Endothelial cell of umbilical vein (primary cell): Measurements from ENCODE around the gene THSD7A. TPM values are rescaled to one million over a fixed set of nuclear protein-coding genes. Genes with fewer than 3 reads are reported as not detected.

ENCODE experiments used
- BruUV-seq: library from RNA; stranded (reverse); fragments of 400-500 nt; replicated peaks from 2 replicates; lab custom pipeline; 2021; lab: Mats Ljungman, UMichigan
- CTCF ChIA-PET: fragments of 300-600, 350-600 bp; sonication (Branson Sonifier 250); formaldehyde crosslinking; loops from one replicate; lab custom pipeline; 2021; ENCODE audit warnings: antibody characterized with exemption, inconsistent platforms; lab: Charles Lee
- POLR2A ChIA-PET: fragments of 300-600, 350-600 bp; sonication (Branson Sonifier 250); formaldehyde crosslinking; loops from one replicate; lab custom pipeline; 2021; ENCODE audit warnings: antibody characterized with exemption, inconsistent platforms; lab: Charles Lee
- DNase-seq: peaks from one replicate; pipeline ENCODE4 v3.0.0-alpha.2; 2011; ENCODE audit warnings: low read depth, low spot score
- FAIRE-seq: peaks from 2 replicates; lab custom pipeline; 2011; peaks lifted over from hg19 to GRCh38; lab: Jason Lieb, UNC
- H2AFZ ChIP-seq: 2 replicates; pipeline ENCODE4 v1.6.0; 2012; ENCODE audit warnings: low read depth, low read length, control low read depth, inconsistent platforms
- H3K27ac ChIP-seq: 2 replicates; pipeline ENCODE4 v1.5.1; 2011; ENCODE audit warnings: low read depth, mild to moderate bottlenecking, control low read depth, low read length, moderate library complexity; ENCODE audit not compliant: insufficient read depth
- H3K27me3 ChIP-seq, 2 experiments: 2 replicates each; pipeline versions ENCODE4 v1.6.0 to v1.6.1; 2011; ENCODE audit warnings: low read length in 2 of 2, mixed read lengths in 1 of 2; ENCODE audit not compliant: control insufficient read depth in 2 of 2, insufficient read depth in 2 of 2
- H3K36me3 ChIP-seq, 2 experiments: 2 replicates in 1 of 2; 3 replicates in 1 of 2; pipeline ENCODE4 v1.5.1; 2011; ENCODE audit warnings: low read length in 2 of 2, mild to moderate bottlenecking in 1 of 2, moderate library complexity in 1 of 2; ENCODE audit not compliant: control insufficient read depth in 2 of 2, insufficient read depth in 2 of 2; ENCODE audit errors: extremely low read depth in 1 of 2
- H3K4me1 ChIP-seq: 3 replicates; pipeline ENCODE4 v1.5.1; 2011; ENCODE audit warnings: mild to moderate bottlenecking, low read length; ENCODE audit not compliant: control insufficient read depth, insufficient read depth; ENCODE audit errors: extremely low read depth
- H3K4me2 ChIP-seq: 2 replicates; pipeline ENCODE4 v1.6.1; 2011; ENCODE audit warnings: low read length, control low read depth, mixed read lengths; ENCODE audit not compliant: insufficient read depth
- H3K4me3 ChIP-seq, 3 experiments: fragments of 200-600 bp in 1 of 3; sonication (generic), shearing (Covaris generic) in 1 of 3; replicated peaks in 1 of 3; 2 replicates each; pipeline ENCODE4 v1.5.1; 2011 to 2016; ENCODE audit warnings: control low read depth in 3 of 3, low read length in 3 of 3, mild to moderate bottlenecking in 2 of 3, inconsistent platforms in 1 of 3, low read depth in 1 of 3, moderate library complexity in 1 of 3; ENCODE audit not compliant: insufficient read depth in 1 of 3
- H3K79me2 ChIP-seq: 2 replicates; pipeline ENCODE4 v1.6.0; 2012; ENCODE audit warnings: low read length, inconsistent platforms; ENCODE audit not compliant: control insufficient read depth, insufficient read depth
- H3K9ac ChIP-seq: replicated peaks from 2 replicates; pipeline ENCODE3; 2011; ENCODE audit warnings: low read length, control low read depth; ENCODE audit not compliant: insufficient read depth; ENCODE audit errors: extremely low read depth
- H3K9me1 ChIP-seq: replicated peaks from 3 replicates; pipeline ENCODE4 v1.6.0; 2011; ENCODE audit warnings: mild to moderate bottlenecking, low read length; ENCODE audit not compliant: control insufficient read depth, insufficient read depth; ENCODE audit errors: extremely low read depth
- H3K9me3 ChIP-seq: replicated peaks from 2 replicates; pipeline ENCODE4 v1.5.1; 2012; ENCODE audit warnings: low read length, inconsistent platforms; ENCODE audit not compliant: control insufficient read depth, insufficient read depth
- H4K20me1 ChIP-seq: replicated peaks from 2 replicates; pipeline ENCODE3; 2011; ENCODE audit warnings: mild to moderate bottlenecking, low read length; ENCODE audit not compliant: control insufficient read depth, insufficient read depth; ENCODE audit errors: extremely low read depth
- CTCF ChIP-seq, 2 donors: IDR thresholded peaks; 1 replicate in 1 of 2; 2 replicates in 1 of 2; pipeline ENCODE4 v1.5.1; 2011; ENCODE audit warnings: low read length in 2 of 2, mild to moderate bottlenecking in 2 of 2, moderate library complexity in 2 of 2, control low read depth in 1 of 2, inconsistent platforms in 1 of 2, low read depth in 1 of 2; ENCODE audit not compliant: insufficient read depth in 1 of 2; ENCODE audit errors: extremely low read depth in 1 of 2
- EZH2 ChIP-seq: IDR thresholded peaks from 2 replicates; pipeline ENCODE4 v1.6.1; 2012; ENCODE audit warnings: borderline replicate concordance, low read depth, mild to moderate bottlenecking, moderate library complexity, low read length, inconsistent platforms; ENCODE audit not compliant: severe bottlenecking
- FOS ChIP-seq: IDR thresholded peaks from 2 replicates; pipeline ENCODE4 v1.6.1; 2011; ENCODE audit warnings: mild to moderate bottlenecking, low read length, moderate library complexity, borderline replicate concordance; ENCODE audit not compliant: insufficient read depth
- GATA2 ChIP-seq: IDR thresholded peaks from 2 replicates; pipeline ENCODE4 v1.7.0; 2011; ENCODE audit warnings: low read depth, mild to moderate bottlenecking, moderate library complexity, mixed read lengths, low read length; ENCODE audit not compliant: insufficient read length, insufficient read depth
- JUN ChIP-seq: IDR thresholded peaks from 2 replicates; pipeline ENCODE4 v1.6.1; 2011; ENCODE audit warnings: borderline replicate concordance, low read depth; ENCODE audit not compliant: insufficient read length, insufficient read depth
- MAX ChIP-seq: IDR thresholded peaks from 2 replicates; pipeline ENCODE4 v1.6.1; 2011; ENCODE audit not compliant: insufficient read depth, insufficient read length
- MYC ChIP-seq: IDR thresholded peaks from one replicate; pipeline ENCODE4 v1.6.1; 2011; ENCODE audit warnings: mild to moderate bottlenecking, low read depth, low read length
- POLR2A ChIP-seq: IDR thresholded peaks from 2 replicates; pipeline ENCODE4 v1.6.1; 2012; ENCODE audit warnings: low read depth, mild to moderate bottlenecking, control low read depth, low read length
- POLR2AphosphoS5 ChIP-seq: IDR thresholded peaks from 2 replicates; pipeline ENCODE4 v1.6.1; 2012; ENCODE audit warnings: low read depth, mild to moderate bottlenecking, control low read depth, low read length, moderate library complexity; ENCODE audit not compliant: insufficient read depth
- dilution Hi-C: fragments of 300-500 bp; cut with MboI; formaldehyde crosslinking; loops from one replicate; pipeline ENCODE4 v1.15.0; 2019; ENCODE audit warnings: low sequenced_read_pairs; ENCODE audit not compliant: extremely low pct_ligation_motif_present
- intact Hi-C: fragments of 100-400 bp; cut with micrococcal nuclease; formaldehyde crosslinking; loops from one replicate; pipeline ENCODE4 v1.10.0; 2022
- polyA plus RNA-seq, 4 experiments: library from polyadenylated mRNA; depleted of rRNA in 3 of 4; stranded (reverse) in 3 of 4; unstranded in 1 of 4; fragments of >200 nt; gene quantifications; 2 replicates each; pipeline versions ENCODE4 v1.2.1 to v1.2.3, GENCODE V29; 2011 to 2012; ENCODE audit warnings: missing spikeins in 1 of 4
- total RNA-seq: library from RNA; stranded (reverse); gene quantifications from 2 replicates; pipeline ENCODE4 v1.2.3, GENCODE V29; 2021

The THSD7A gene
- total and polyA plus RNA-seq, 2 donors (not counting 3 experiments of a cell fraction or from before 2014, with no cell fraction given), result 3.3 to 12.7 TPM

- CTCF ChIA-PET, result no interaction called here
- Histone ChIP-seq H3K27me3 (peaks cover 0 to 2% of the 10 kb centered on the region in 2 experiments), H3K4me1 (no peaks in the 10 kb centered on the region), H3K79me2 (no peaks in the 10 kb centered on the region), H3K9me1 (no peaks in the 10 kb centered on the region), H3K36me3 (no peaks in the 10 kb centered on the region), H3K9ac (no peak overlapping the region), H4K20me1 (no peaks in the 10 kb centered on the region), H3K4me2 (no peak overlapping the region), H2AFZ (no peak overlapping the region), H3K4me3 (no peak overlapping the region), H3K9me3 (no peaks in the 10 kb centered on the region), H3K27ac (no peak overlapping the region)
- intact Hi-C loops, result no loop called here
- no TSS peak for BruUV-seq
- POLR2A ChIA-PET, result no interaction called here
- dilution Hi-C loops, result no loop called here
- TF ChIP-seq FOS, result no peak
- no peak for TF ChIP-seq MAX
- no peak for TF ChIP-seq JUN
- TF ChIP-seq POLR2A, result no peak
- no peak for TF ChIP-seq POLR2AphosphoS5
- TF ChIP-seq GATA2, result no peak
- TF ChIP-seq MYC, result no peak
- no peak for TF ChIP-seq EZH2
- no peak for TF ChIP-seq CTCF (IDR thresholded peaks at IDR 0.05; ENCODE audit: extremely low read depth in 1 of 2, insufficient read depth in 1 of 2, low read depth in 1 of 2, low read length in 2 of 2)
- no peak for DNase-seq
- FAIRE-seq, result no peak
Observed at GRCh38 chr7:11881680-11882079, 49.7 kb upstream of the THSD7A start.
